HG03159 (cell line): ENCODE measurements around the gene SMURF1.
"Not testable (repeated sequence)": the region's sequence is repeated elsewhere in the genome, so short reads cannot be mapped to it uniquely, and the experiment has no call there.

ENCODE experiments used
- ATAC-seq: cut with Tn5 transposase; IDR thresholded peaks from one replicate; pipeline ENCODE4 v1.9.1; 2021; ENCODE audit warnings: mild to moderate bottlenecking, moderate library complexity; ENCODE audit not compliant: unreplicated experiment

SMURF1 gene

DNA sequence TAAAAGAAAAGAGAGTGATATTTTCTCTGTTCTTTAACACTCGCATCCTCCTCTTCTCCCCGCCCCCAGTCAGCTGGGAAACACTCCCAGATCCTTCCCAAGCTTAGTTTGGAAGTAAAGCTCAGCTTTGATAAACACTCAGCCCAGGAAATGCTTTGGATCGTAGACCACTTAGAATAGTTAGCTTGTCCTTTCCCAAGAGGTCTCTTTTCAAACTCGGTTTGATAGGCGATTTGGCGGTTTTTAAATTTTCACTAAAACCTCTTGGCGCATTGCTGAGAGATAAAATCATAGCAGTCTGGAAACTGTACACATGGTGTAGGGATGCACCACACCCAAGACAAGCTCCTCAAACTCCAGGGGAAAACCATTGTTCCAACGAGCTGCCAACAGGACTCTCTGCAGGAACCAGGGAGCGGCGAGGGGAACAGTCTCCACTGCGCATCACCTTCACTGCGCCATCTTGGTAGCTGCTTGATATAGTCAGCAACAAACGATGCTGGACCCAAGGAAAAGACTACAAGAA lies 22.3 kb downstream of the SMURF1 start:
- ATAC-seq, result no peak

DNA sequence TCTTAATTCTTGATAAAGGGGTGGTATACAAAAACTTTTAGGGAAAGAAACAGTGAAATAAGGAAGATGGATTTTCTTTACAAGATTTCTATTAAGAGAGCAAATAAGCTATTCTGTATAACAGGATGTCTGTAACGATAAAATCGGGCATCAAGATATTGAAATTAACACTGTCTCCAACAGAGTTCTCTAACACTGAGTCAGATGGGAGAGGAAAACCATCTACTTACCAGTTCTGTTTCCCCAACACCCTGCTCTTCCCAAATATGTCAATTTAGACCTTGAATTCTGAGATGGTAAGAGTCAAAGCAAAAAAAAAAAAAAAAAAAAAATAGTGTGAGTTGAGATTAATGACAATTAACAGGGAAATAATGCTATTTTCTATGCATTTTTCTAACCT lies 23.0 kb downstream of the SMURF1 start:
- ATAC-seq, result no peak

DNA sequence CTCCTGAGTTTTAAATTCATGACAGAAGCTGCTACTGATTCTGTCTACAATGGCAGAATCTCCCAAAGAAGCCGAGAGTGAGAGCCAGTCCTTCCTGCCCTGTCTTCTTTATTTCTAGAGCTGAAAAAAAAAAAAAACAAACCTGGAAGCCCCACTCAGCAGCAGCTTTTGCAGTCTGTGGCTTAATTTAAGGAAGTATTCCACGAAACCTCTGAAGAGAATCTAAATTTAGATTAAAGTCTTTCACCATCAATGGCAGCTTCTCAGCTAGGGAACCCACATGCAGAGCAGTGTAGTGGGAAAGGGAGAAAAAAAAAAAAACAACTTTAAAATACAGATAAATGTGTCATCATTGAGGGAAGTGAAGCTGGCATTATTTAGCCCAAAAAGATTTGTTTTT lies 23.4 kb downstream of the SMURF1 start:
- ATAC-seq, result no peak

DNA sequence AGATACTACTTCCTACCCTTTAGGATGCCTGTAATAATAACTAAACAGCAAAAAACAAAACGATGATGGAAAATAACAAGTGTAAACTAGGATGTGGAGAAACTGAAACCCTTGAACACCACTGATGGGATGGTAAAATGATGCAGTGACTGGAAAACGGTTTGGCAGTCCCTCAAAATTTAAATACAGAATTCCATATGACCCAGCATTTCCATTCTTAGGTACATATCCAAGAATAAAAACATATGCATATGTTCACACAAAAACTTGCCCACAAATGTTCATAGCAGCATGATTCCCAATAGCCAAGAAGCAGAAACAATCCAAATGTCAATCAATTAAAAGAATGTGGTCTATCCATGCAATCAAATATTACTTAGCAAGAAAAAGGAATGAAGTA lies 25.8 kb downstream of the SMURF1 start:
- ATAC-seq, result no peak

DNA sequence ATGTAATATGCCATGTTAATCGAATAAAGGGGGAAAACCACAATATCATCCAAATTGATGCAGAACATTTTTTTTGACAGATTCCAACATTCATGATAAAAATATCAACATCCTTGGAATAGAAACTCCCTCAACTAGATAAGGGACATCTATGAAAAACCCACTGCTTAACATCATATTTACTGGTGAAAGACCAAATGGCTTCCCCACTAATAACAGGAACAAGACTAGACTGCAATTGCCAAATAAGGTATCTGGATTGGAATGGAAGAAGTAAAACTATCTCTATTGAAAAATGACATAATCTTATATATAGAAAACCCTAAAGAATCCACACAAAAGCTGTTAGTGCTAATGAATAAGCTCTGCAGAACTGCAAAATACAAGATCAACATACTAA lies 27.8 kb downstream of the SMURF1 start:
- ATAC-seq, result no peak

DNA sequence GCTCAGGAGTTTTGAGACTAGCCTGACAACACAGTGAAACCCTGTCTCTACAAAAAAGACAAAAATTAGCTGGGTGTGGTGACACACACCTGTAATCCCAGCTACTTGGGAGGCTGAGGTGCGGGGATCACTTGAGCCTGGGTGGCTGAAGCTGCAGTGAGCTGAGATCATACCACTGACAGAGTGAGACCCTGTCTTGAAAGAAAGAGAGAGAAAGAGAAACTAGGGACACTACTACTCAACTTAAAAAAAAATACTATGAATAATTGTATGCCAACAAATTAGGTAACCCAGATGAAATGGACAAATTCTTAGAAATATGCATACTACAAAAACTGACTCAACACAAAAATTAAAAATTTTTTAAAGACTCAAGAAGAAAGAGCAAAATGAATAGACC lies 28.5 kb downstream of the SMURF1 start:
- no peak for ATAC-seq

DNA sequence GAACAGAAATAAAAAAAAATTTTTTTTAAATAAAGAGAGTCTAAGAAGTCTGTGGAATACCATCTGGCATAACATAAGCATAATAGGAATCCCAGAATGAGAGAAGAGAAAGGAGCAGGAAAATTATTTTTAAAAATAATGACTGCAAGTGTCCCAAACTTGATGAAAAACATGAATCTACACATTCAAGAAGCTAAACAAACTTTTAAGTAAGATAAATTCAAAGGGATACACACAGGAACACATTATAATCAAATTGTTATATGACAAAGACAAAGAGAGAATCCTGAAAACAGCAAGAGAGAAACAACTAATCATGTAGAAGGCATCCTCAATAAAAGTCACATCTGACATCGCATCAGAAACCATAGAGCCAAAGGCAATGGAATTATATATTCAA lies 30.9 kb downstream of the SMURF1 start:
- no peak for ATAC-seq

DNA sequence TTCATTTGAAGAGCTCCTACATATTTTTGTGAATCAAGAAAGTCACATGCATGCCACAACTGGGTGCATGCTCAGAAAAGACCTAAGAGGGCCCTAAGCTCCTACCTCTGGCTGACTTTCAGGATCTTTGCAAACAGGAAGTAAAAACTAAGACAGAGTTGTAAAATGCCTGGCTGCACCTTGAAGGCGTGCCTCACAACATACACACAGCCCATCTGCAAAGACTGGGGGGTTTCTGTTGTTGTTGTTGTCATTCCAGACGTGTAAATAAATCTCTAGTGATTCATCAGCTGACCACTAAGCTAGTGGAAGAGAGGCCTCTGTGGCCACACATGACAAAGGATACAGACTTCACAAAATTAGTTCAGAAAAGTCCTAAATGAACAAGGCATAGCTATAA lies 31.8 kb downstream of the SMURF1 start:
- peak; percentile 66 for ATAC-seq

DNA sequence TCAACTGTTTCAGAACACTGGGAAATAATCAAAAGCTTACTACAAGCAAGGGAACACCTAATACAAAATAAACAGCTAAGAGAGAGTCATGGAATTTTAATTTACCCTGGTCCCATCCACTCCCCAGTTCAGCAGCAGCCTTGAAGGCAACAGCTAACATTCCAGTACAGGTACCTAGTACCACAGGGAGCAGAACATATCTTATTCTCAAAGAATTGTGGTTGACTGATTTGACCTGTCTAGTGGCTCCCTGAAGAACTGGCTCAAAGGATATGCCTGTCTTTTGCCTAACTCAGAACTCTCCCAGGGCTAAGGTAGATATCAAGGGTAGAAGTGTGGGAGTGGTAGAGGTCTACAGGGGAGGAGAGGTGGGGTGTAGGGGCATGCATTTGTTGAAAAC lies 32.3 kb downstream of the SMURF1 start:
- peak; percentile 7 for ATAC-seq

DNA sequence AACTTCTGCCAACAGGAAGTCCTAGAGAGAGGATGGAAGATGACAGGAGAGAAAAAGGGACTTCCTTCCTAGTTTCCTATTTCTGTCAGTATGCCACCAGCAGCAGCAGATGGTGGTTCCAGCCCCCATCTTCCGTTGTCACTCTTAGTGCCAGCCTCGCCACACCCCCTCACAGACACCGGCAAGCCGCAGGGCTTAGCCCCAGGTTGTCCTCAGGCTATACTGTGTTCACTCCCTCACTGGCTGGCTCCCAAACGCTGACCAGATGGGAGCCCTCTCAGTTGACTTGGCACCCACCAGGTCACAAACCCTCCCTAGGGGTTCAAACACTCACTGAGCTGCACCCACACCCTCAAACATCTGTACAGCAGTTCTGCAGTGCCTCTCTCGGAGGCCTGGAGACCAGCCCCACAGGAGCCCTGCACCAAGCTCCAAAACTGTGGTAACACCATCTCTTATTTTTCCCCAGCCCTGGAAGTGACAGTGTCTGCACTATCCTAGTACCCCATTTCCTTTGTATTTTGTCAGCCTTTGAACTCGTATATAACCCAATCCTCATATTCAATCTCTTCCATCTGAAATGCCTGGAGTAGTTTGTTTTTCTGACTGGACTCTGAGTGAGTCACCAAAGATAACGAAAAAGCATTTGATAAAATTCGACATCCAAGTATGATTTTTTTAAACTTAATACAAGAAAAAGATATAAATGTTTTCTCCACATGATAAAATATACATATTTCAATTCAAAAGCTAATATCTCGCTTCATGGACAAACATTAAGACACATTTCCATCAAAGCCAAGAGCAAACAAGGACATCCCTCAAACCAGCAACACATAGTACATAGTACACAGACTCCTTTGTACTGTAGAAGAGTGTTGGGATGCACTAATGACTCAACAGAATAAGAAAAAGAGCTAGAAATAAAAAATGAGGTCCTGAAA lies 34.5 kb downstream of the SMURF1 start:
- ATAC-seq, result no peak

DNA sequence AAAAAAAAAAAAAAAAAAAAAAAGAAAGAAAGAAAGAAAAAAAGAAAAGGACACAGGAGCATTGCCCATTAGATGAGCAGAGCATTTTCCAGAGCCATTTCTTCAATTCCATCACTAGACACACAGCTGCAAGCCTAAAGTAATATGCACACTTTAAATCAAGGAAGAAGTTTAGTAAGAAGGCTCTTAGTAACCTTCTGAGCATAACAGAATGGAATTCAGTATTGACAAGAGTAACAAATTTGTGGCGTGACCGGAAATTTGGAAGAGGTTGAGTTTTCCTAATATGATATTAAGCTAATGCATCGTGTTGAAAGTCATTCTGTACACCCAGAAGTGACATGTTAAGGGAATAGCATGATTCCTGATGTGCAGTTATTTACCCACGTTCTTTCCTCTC lies 35.3 kb downstream of the SMURF1 start:
- no peak for ATAC-seq

DNA sequence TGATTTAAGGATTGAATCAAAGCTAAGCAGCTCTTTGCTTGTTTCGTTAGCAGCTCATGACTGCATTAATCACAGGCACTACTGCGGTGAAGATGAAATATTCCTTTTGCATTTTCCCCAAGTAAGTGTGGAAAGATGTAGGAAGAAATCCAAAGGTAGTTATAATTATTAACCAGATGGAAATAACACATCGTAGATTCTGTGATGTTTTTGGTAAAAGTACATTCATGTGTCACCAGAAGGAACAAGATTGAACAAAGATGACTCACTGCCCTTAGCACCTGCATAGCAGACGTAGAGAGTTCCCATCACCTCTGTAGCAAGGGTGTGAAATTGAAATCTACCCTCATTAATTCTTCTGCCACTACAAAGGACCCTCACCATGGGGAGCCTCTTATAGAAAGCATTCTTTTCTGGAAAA lies 37.1 kb downstream of the SMURF1 start:
- ATAC-seq, result no peak

DNA sequence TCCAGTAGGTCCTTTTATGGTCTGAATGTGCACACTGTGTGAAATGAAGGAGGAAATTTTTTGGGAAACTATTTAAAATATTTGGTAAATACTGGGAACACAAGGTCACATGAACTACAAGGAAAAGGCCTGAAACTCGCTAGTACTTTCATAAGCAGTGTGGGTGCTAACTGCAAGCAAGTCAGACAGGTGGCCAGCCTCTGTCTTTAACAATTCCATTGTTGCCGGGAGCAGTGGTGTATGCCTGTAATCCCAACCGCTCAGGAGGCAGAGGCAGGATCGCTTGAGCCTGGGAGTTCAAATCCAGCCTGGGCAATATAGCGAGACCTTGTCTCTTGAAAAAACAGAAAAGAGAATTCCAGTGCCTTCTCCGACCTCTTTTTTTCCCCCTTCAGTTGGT lies 37.5 kb downstream of the SMURF1 start:
- no peak for ATAC-seq

DNA sequence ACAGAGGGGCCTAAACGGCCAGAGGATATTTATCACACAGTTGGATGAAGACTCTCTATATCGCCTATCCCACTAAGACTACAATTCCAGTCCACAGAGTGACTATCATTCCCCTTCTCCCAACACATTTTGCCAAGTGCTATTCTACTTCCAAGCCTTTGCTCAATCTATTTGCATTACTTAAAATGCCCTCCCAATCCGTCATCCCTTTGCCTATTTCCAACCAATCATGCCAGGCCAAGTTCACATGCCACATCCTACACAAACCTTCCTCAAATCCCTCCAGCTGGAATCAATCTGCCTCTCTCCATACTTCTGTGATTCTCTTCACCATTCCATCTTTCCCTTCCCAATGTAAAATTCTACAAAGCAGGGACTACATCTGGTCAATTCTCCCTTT lies 38.2 kb downstream of the SMURF1 start:
- ATAC-seq, result no peak

DNA sequence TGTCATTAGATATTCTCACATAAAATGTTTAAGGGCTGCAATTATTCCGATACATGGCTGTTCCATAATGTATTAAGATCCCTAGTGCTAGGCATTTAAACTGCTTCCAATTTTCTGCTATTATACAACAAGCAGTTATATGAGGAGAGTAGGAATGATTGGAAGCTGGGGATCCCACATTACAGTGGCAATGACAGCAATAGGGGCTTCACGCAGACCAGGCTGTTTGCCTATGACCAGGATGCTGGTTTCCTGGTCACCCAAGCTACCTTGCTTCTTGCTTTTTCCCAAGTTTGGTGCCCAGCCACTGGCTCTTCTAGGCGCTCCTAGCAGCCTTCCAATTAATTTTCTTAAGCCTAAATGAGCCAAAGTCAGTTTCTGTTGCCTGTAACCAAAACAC lies 39.3 kb downstream of the SMURF1 start:
- no peak for ATAC-seq

DNA sequence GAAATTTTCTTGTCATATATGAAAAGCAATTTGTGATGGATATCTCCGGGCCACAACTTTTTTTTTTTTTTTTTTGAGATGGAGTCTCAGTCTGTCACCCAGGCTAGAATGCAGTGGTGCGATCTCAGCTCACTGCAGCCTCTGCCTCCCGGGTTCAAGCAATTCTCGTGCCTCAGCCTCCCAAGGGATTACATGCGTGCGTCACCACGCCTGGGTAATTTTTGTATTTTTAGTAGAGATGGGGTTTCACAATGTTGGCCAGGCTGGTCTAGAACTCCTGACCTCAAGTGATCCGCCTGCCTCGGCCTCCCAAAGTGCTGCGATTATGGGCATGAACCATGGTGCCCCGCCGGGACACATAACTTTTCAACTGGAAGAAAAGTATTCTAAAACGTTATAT lies 40.1 kb downstream of the SMURF1 start:
- ATAC-seq, result not testable (repeated sequence)

DNA sequence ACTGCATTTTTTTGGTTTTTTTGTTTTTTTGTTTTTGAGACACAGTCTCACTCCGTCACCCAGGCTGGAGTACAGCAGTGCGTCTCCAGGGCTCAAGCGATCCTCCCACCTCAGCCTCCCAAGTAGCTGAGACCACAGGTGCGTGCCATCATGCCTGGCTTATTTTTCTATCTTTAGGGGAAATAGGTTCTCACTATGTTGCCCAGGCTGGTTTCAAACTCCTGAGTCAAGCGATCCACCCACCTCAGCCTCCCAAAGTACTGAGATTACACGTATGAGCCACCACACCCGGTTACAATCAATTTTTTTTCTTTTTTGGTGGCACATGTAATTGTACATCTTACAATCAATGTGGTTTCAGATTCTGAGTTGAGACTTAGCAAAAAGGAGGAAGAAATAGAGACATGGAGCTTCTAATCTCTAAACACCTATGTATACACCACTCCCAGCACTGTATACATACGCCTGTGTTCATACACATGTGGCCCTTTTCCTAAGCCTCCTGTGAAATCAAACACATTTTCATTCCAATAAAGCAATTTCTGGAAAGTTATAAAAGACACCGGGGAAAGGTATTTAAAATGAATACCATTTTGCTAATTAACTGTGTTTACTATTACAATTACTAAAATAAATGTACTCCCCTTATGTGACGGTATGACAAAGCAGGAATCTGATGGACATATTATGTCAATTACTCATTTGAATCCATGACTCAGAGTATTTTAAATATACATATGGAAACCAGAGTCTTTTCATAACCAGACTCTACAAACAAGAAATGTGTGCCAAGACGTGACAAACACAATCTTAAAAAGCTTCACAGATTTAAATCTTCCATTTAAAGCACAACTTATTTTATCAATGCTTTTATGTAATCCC lies 40.9 kb downstream of the SMURF1 start:
- ATAC-seq, result no peak

DNA sequence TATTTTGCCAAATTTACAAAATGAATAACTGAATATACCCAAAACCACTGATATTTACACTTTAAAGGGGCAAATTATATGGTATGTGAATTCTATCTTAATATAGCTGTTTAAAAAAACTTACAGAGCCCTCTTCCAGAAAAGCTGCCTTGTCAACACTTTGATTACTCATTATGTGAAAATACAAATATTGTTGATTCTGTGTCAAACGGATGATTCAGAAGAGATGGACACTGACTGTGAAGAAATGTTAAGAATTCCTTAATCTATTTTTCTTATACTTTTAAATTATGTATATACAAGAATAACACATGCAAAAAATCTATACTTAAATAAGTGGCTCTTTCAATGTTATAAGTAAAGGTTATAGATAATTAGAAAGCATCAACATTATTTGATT lies 41.5 kb downstream of the SMURF1 start:
- ATAC-seq, result no peak

DNA sequence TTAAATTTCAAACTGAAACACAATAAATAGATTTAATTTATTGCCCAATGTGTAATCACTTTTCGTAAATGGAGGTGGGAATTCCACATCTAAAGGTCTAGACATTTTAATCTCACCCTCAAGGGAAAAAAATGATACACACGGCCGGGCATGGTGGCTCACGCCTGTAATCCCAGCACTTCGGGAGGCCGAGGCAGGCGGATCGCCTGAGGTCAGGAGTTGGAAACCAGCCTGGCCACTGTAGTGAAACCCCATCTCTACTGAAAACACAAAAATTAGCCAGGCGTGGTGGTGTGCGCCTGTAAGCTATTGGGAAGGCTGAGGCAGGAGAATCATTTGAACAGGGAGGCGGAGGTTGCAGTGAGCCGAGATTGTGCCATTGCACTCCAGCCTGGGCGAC lies 42.4 kb downstream of the SMURF1 start:
- ATAC-seq, result not testable (repeated sequence)

DNA sequence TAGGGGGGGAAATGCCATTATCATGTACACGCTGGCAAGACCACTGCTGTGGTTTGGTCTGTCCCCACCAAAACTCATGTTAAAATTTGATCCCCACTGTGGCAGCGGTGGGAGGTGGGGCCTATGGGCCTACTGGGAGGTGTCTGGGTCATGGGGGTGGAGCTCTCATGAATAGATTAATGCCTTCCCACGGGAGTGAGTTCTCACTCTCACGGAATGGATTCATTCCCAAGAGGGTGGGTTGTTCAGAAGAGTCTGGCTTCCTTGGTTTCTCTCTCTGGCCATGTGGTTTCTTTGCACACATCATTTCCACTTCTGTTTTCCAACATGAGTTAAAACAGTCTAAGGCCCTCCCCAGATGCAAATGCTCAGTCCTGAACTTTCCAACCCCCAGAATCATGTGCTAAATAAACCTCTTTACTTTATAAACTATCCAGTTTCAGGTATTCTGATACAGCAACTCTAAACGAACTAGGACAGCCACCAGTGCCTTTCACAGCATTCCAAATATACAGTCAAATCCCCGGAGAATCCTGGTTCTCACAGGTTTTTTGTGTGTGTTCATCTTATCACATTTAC lies 44.3 kb downstream of the SMURF1 start:
- ATAC-seq, result no peak

DNA sequence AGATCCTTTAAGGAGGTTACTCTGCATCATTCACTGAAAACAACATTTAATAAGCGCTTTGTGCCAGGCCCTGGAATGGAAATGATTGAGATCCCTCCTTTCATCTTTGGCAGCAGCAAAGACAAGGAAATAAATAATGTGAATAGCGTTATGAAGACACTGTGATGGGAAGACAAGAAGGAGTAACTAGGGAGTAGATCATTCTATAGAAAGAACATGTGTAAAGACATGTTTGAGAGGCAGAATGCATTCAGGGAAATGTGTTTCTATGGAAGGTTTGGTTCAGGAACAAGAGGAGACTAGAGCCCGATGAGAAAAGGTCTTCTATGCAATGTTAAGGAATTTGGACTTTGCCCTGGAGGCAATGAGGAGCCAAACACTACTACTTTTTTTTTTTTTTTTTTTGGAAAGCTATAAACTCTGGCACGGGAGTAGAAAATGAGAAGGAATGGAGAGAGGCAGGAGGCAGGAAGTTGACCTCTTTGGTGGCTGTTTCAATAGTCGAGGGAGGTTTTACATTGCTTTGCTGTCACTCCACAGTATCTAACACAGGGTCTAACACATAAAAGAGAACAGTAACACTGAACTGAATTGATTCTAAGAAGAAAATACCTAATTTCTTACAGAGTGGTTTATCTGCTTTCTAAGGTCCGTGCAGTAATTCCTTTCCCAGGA lies 44.9 kb downstream of the SMURF1 start:
- ATAC-seq, result no peak
